ENCODE data around the gene RBM44.
"Not testable (repeated sequence)": the region's sequence is repeated elsewhere in the genome, so short reads cannot be mapped to it uniquely, and the experiment has no call there.

The RBM44 gene

GRCh38 chr2:237858294-237859081 is 59.9 kb downstream of the RBM44 start:
- peak; percentile 31 for DNase-seq (ENCODE audit: low read depth)

GRCh38 chr2:237859082-237859433 is 60.5 kb downstream of the RBM44 start:
- DNase-seq (ENCODE audit: low read depth): no peak

GRCh38 chr2:237859533-237860272 is 61.1 kb downstream of the RBM44 start, which contains the start of gene RAMP1:
TSS of gene RAMP1 (plus strand) at chr2:237859623. CDS start at chr2:237859676, 53 bp downstream.
- peak; percentile 9 for DNase-seq (ENCODE audit: low read depth)

- DNase-seq (ENCODE audit: low read depth): no peak
Observed at GRCh38 chr2:237860273-237860935, 61.8 kb downstream of the RBM44 start.

GRCh38 chr2:237861875-237862527 is 63.4 kb downstream of the RBM44 start:
- DNase-seq (ENCODE audit: low read depth): no peak

- DNase-seq (ENCODE audit: low read depth): no peak
Observed at GRCh38 chr2:237862528-237862895, 63.9 kb downstream of the RBM44 start.

- DNase-seq (ENCODE audit: low read depth): no peak
Observed at GRCh38 chr2:237863102-237863511, 64.5 kb downstream of the RBM44 start.

- no peak for DNase-seq (ENCODE audit: low read depth)
Observed at GRCh38 chr2:237863689-237864443, 65.3 kb downstream of the RBM44 start.

GRCh38 chr2:237864444-237864931 is 65.9 kb downstream of the RBM44 start:
- DNase-seq (ENCODE audit: low read depth): no peak

GRCh38 chr2:237864940-237865622 is 66.5 kb downstream of the RBM44 start:
- DNase-seq (ENCODE audit: low read depth): no peak

- DNase-seq (ENCODE audit: low read depth): no peak
Observed at GRCh38 chr2:237865623-237866041, 67.1 kb downstream of the RBM44 start.

GRCh38 chr2:237866101-237866621 is 67.6 kb downstream of the RBM44 start:
- DNase-seq (ENCODE audit: low read depth): no peak

- DNase-seq (ENCODE audit: low read depth): no peak
Observed at GRCh38 chr2:237867465-237867864, 68.9 kb downstream of the RBM44 start.

GRCh38 chr2:237868074-237868473 is 69.5 kb downstream of the RBM44 start:
- not testable (repeated sequence) for DNase-seq (ENCODE audit: low read depth)

- DNase-seq (ENCODE audit: low read depth): no peak
Observed at GRCh38 chr2:237868631-237869342, 70.2 kb downstream of the RBM44 start.

GRCh38 chr2:237869343-237870102 is 70.9 kb downstream of the RBM44 start:
- DNase-seq (ENCODE audit: low read depth): no peak

- DNase-seq (ENCODE audit: low read depth): no peak
Observed at GRCh38 chr2:237870126-237870525, 71.5 kb downstream of the RBM44 start.

GRCh38 chr2:237870754-237871651 is 72.4 kb downstream of the RBM44 start:
- no peak for DNase-seq (ENCODE audit: low read depth)

All from activated T-cell treated with anti-CD3 and anti-CD28 coated beads for 48 hours (primary cell).